GM20000 (cell line): ENCODE results near the gene PAPLN.
A peak's percentile ranks its signal among the peaks of the same experiment; 100 is the strongest.

Experiments used
- DNase-seq: peaks from one replicate; pipeline ENCODE4 v3.0.0; 2012; ENCODE audit warnings: low spot score
- CTCF ChIP-seq: IDR thresholded peaks from 2 replicates; pipeline ENCODE4 v1.5.1; 2012; ENCODE audit warnings: mild to moderate bottlenecking, control low read depth; ENCODE audit errors: extremely low read depth, missing control alignments

The PAPLN gene

GRCh38 chr14:73241481-73242165 lies 4.3 kb downstream of the PAPLN start:
- no peak for TF ChIP-seq CTCF
- peak; percentile 13 for DNase-seq

- DNase-seq: peak; percentile 61
- no peak for TF ChIP-seq CTCF
Observed at GRCh38 chr14:73242357-73242901, 5.1 kb downstream of the PAPLN start.

GRCh38 chr14:73243341-73243740 lies 6.0 kb downstream of the PAPLN start:
- no peak for DNase-seq
- no peak for TF ChIP-seq CTCF

- no peak for TF ChIP-seq CTCF
- no peak for DNase-seq
Observed at GRCh38 chr14:73243748-73244147, 6.4 kb downstream of the PAPLN start.

- DNase-seq: no peak
- TF ChIP-seq CTCF: no peak
Observed at GRCh38 chr14:73244541-73245290, 7.4 kb downstream of the PAPLN start.

GRCh38 chr14:73245480-73246325 lies 8.4 kb downstream of the PAPLN start:
- no peak for TF ChIP-seq CTCF
- peak; percentile 82 for DNase-seq
